GM21529 (cell line): Measurements from ENCODE around the gene SENP5.

Source experiments
- ATAC-seq: cut with Tn5 transposase; IDR thresholded peaks from one replicate; pipeline ENCODE4 v1.9.1; 2021; ENCODE audit not compliant: unreplicated experiment

SENP5 gene

DNA sequence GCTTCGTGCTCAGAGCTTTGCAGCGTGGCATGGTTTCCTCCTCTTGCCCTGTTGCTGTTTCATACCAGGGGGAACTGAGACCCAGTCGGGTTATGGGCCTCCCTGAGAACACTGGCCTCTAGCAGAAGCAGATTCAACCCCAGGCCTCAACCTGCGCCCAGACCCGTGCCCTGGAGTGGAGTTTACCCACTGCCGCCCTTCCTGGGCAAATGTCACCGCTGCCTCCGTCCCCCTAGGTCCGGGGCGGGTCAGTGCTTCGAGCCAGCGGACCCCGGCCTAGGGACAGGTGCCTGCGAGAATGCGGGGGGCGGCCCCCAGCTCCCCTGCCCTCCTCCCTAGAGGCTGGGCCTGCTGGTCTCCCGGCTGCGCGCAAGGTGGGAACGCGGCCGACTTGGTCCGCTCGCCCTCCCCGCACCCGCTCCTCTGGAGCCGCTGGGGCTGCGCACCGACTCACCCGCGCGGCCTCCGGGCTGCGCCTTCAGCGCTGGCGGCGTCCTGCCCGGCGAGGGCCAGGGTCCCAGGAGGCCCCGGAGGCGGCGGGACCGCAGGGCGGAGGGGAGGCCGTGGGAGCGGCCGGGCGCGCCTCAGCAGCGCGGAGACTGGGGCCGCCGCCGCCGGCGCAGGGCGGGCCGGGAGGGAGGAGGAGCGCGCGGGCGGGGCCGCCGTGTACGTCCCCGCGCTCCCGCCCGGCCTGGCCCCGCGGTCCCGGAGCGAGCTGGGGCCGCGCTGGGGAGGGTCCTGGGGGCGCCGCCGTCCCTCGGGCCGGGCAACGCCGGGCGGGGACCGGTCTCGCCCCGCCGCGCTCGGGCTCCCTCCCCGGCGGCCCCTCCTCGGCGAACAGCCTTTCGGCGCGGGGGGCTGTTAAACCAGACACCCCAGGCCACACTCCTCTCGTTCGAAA is 100.8 kb downstream of the SENP5 start, which contains the start of gene PIGZ:
Gene PIGZ, minus strand, starts transcription at position 601 of the 901 bp plus-strand sequence. CDS start 16,802 bp downstream, outside the sequence.
- peak; percentile 63 for ATAC-seq

DNA sequence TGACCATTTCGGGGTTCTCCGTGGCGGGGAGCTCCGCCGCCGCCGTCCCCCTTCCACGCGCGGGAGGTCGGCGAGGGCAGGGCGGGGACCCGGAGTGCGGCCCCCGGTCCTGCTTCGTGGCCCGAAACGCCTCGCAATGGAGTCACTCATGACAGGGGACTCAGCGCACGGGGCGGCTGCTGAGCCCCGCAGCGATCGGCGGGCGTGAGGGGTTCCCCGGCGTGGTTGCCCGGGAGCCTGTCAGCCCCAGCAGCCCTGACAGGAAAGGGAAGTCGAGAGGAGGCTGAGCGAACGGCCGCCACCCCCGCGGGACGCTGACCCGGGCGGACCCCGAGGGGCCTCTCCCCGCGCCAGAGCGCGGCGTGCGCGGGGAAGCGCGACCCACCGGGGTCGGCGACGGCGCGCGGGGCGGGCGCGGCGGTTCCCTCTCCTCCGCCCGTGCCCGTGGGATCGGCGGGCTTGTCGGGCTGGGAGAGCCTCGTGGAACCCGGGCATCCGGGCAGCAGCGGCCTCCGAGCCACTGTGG is 101.5 kb downstream of the SENP5 start:
- peak; percentile 50 for ATAC-seq

DNA sequence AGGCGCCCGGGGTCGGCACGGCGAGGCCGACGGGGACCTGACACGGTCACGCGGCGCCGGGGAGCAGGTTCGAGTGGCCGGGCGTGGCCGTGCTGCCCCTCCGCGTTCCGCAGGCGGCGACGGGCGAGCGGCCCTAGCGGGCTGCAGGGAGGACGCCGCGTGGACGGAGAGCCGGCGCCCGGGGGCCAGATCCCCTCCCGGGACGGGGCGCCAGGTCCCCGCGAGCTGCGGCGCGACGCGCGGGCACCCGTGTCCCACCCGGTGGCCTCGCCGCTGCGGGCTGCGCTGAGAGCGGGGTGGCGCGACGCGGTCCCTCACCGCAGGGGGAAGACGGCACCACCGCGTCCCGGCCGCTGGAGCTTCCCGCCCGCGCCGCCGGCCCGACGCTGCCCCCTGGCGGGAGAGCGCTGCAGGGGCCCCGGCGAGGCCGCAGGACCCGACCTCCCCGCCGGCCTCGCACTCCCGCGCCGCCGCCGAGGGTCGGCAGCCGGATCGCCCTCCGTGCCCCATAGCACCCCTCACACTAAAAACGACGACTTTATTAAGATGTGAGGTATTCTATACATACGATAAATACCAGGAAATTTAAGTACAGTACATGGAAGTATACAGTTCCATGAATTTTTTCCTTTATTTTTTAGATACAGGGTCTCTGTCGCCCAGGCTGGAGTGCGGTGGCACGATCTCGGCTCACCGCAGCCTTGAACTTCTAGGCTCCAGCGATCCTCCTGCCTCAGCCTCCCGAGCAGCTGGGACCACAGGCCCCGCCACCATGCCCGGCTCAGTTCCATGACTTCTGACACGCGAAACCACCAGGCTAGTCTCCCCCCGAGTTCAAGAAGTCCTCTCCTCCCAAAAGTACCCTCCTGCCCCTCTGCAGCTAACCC is 102.2 kb downstream of the SENP5 start:
- ATAC-seq, result peak; percentile 55

DNA sequence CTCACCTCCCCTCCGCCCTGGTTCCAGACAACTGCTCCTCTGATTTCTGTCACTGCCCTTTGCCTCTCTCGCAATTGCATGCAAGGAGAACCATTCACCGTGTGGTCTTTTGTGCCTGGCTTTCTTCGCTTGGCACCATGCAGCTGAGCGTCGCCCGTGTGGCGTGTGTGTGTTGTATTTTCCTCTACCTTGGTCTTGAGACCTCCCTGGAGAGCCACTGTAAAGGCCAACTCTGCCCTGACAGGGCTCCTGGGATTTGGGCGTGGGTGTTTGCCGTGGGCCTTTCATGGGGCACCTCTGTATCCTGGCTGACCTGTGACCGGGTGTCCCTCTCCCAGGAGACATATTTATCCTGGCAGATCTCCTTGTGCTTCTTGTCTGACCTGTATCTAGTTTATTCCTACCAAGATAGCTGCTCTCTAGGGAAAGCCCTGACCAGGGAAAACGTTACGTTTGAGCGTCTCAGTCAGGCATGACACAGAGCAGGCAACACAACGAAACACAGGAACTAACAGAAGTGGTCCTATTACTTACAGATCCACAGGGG is 102.9 kb downstream of the SENP5 start:
- no peak for ATAC-seq

DNA sequence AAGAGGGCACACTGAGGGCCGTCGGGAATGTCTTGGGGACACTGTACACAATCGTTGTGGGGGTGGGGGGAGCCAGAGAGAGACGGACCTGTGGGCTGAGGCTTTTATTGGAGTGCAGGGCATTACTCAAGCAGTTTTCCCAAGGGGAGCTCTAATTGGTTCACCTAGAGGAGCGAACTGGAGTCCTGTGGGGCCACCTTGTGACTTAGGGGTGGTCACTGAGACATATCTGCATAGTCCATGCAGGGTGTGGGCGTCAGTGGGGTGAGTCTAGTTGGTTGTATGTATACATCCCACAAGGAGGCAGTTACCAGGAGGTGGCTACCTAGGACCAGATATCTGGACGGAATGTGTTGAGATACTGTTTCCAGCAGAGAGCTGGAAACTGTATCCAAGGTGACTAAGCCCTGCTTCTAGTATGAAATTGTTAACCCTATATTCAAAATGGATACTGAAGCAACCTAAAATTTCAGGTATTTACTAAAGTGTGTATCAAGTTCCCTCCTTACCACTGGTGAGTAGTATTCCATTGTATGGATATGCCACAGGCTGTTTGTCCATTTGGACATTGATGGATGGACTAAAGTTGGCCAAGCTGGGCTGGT is 103.5 kb downstream of the SENP5 start:
- no peak for ATAC-seq

DNA sequence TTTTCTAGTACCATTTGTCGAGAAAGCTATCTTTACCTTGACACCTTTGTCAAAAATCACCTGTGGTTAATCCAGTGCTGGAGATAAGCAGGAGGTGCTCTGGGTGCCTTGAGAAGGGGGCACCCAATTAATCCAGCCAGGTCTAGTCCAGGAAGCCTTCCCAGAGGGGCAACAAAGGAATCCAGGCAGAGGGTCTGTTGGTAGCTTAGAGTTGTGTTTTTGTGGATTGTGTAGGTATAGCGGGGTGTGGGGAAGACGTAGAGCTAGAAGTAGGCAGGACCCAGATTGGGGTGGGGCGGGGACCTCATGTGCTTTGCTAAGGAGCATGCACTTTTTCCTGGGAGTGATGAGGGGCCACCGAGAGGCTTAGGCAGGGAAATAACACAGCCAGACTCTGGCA is 106.9 kb downstream of the SENP5 start:
- ATAC-seq, result no peak

DNA sequence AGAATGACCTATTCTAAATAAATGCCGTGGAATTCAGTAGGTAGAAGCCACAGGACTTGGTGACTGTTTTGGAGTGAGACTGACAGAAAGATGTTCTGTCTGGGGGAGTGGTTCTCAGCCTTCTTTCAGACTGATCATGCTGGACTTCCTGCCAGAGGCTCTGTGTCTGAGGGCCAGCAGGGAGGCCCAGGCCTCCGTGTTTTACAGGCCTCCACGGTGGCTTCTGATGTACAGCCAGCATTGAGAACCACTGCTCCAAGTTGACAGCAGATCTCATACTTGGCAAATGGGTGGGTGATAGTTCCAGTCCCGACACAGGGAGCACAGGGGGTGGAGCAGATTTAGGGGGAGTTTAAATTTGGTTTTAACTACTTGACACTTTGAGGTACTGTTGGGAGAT is 107.6 kb downstream of the SENP5 start:
- no peak for ATAC-seq

DNA sequence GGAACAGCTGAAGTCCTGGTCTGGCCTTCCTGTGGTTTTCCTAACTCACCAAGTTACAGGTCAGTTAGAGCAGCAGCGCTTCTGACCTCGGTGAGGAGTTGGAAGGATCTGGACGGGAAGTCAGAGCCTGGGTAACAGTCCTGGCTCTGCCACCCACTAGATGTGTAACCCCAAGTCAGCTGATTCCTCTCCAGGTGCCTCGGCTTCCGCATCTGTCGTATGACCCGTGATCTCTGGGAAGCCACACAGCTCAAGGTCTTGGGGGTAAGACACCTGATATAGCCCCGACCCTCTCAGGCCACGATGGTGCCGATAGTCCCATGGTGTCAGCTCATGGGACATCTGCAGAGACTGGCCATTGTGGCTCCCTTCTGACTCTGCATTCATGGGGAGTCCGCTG is 109.2 kb downstream of the SENP5 start:
- no peak for ATAC-seq

DNA sequence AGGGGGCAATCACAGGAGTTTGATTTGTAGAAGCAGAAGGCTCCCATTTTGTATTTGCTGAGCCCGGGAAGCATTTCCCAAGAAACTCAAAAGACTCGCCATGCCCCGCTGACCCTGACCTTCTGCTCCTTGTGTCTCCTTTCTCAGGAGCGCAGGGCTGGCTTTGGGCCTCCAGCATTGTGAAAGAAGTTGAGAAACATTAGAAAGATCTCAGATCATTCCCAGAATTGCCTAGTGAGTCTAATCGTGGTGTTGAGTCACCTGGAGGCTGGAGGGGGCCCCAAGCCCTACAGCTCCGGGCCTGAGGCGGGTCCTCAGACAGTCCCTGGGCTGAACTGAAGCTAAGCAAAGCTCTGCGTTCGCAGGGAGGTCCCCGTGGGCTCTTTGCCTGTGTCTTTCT is 111.8 kb downstream of the SENP5 start:
- no peak for ATAC-seq

DNA sequence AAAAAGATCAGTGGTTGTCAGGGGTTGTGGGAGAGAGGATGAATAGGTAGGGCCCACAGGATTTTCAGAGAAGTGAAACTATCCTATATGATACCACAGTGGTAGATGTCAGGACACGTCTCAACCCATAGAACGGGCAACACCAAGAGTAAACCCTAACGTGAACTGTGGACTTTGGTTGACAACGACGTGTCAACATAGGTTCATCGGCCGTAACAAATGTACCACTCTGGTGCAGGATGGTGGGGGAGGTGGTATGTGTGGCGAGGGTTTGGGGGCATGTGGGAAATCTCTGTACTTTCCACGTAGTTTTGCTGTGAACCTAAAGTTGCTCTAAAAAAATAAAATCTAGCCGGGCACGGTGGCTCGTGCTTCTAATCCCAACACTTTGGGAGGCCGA is 113.9 kb downstream of the SENP5 start:
- no peak for ATAC-seq

DNA sequence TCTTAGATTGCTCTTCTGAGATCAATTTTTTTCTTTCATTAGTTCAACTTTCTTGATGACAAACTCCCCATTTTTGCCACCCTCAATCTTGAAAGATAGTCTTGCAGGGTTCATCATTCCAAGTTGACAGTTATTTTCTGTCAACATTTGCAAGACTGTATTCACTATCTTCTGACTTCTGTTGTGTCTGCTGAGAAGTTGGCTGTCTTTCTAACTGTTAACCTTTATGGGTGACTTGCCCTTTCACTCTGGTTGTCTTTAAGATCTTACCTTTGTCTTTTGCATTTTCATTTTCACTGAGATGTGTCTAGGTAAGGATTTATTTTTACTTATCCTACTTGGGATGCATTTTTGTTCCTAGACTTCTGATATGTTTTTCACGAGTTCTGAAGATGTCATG is 115.5 kb downstream of the SENP5 start:
- ATAC-seq, result no peak
